GM10248 (cell line): ENCODE measurements around the gene COX8A.

Experiments used
- CTCF ChIA-PET: fragments of 300-600 bp; sonication (Branson Sonifier 250); formaldehyde crosslinking; extraction: SDS; loops from one replicate; lab custom pipeline; 2021; ENCODE audit warnings: antibody characterized with exemption; lab: Yijun Ruan, JAX
- POLR2A ChIA-PET: fragments of 350-650 bp; sonication (Branson Sonifier 250); formaldehyde crosslinking; extraction: SDS; loops from one replicate; lab custom pipeline; 2020; ENCODE audit warnings: antibody characterized with exemption; lab: Yijun Ruan, JAX
- DNase-seq: peaks from one replicate; pipeline ENCODE4 v3.0.0; 2012; ENCODE audit errors: extremely low spot score
- TF ChIP-seq, protein P1 (sequence below): IDR thresholded peaks from 2 replicates; pipeline ENCODE4 v1.5.1; 2012; ENCODE audit warnings: mild to moderate bottlenecking, low read depth; ENCODE audit errors: extremely low read depth, missing control alignments, control extremely low read depth

The COX8A gene

DNA sequence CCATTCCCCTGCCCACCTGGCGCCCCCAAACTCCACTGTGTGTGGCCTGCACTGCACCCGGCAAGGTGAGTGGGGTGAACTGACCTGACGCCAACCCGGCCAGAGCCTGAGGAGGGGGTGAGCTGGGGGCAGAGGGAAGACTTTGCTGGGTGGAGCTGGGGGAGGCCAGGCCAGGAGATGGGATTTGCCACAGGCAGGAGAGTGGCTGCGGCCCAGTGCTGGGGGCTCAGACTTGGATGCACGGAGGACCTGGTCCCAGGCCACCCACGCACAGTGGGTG, 43.5 kb downstream of the COX8A start:
- CTCF ChIA-PET = interaction anchor here (1.5 kb wide), 1 partner anchor 16 kb away, joined by 3 read pairs; no protein-coding TSS in a partner anchor
- POLR2A ChIA-PET = no interaction called here
- TF ChIP-seq, protein P1, sequence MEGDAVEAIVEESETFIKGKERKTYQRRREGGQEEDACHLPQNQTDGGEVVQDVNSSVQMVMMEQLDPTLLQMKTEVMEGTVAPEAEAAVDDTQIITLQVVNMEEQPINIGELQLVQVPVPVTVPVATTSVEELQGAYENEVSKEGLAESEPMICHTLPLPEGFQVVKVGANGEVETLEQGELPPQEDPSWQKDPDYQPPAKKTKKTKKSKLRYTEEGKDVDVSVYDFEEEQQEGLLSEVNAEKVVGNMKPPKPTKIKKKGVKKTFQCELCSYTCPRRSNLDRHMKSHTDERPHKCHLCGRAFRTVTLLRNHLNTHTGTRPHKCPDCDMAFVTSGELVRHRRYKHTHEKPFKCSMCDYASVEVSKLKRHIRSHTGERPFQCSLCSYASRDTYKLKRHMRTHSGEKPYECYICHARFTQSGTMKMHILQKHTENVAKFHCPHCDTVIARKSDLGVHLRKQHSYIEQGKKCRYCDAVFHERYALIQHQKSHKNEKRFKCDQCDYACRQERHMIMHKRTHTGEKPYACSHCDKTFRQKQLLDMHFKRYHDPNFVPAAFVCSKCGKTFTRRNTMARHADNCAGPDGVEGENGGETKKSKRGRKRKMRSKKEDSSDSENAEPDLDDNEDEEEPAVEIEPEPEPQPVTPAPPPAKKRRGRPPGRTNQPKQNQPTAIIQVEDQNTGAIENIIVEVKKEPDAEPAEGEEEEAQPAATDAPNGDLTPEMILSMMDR = no peak
- DNase-seq = no peak

DNA sequence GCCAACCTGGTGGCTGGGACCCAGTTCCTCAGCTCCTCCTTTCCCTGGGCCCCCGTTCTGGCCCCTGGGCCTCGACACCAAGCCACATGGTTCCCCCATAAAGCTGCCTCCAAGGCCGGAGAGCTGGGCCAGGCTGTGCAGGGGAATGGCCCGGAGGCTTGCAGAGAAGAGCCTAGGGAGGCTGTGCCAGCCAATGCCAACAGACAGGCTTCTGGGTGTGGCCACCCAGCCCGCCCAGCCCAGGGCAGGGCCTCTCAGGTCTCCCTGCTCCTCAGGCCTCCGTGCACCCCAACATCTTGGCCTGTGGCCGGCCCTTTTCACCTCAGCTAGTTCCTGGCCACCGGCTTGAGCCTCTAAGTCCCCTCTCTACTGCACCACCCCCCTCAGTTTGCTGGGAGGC, 43.9 kb downstream of the COX8A start:
- DNase-seq = no peak
- ChIA-PET POLR2A (no interaction called here), CTCF (interaction anchor here (1.5 kb wide), 1 partner anchor 16 kb away, joined by 3 read pairs; no protein-coding TSS in a partner anchor)
- TF ChIP-seq, protein P1 = no peak

DNA sequence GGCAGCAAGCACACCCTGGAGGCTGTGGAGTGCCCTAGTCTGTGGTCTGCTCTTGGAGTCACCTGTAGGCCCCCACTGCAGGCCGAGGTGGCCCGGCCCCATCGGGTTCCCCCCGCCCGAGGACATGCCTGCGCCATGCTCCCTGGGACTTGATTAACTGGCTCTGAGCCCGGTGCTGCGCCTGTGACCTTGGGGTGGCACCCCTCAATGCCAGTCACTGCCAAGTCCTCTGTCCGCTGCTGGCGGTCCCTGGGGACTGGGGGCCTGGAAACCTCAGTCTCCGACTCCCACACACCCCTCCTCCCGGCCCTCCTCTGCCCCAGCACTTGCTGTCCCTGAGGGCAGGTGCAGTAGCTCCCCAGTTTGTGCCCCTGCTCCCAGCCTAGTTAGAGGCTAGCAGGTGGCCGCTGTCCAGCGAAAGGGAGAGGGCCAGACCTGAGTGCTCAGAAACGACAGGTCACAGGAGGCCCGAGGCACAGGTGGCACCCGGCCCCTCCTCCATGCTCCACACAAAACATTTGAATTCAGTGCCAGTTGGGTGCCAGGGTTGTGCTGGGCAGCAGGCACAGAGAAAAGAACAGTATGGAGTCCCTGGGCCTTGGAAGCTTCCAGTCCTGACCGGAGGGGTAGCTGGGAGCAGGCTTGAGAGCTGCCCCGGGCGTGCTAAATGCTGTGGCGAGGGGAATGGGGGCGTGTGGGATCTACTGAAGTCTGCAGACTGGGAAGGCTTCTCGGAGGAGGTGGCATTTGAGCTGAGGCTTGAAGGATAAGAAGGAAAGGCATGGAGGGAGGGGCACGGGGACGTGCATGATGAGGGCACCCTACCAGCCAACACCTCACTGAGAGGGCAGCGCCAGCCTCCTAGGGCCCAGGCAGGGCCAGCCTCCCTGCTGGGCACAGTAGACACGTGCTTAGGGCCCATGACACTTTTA, 45.0 kb downstream of the COX8A start:
- DNase-seq = no peak
- TF ChIP-seq, protein P1 = no peak
- POLR2A ChIA-PET = interaction anchor here (0.5 kb wide), 1 partner anchor 1421 kb away, joined by 3 read pairs; no protein-coding TSS in a partner anchor
- CTCF ChIA-PET = interaction anchor here (1.5 to 2.0 kb wide), 3 partner anchors 17 to 133 kb away, joined by 3 to 5 read pairs (median 4); no protein-coding TSS in a partner anchor

DNA sequence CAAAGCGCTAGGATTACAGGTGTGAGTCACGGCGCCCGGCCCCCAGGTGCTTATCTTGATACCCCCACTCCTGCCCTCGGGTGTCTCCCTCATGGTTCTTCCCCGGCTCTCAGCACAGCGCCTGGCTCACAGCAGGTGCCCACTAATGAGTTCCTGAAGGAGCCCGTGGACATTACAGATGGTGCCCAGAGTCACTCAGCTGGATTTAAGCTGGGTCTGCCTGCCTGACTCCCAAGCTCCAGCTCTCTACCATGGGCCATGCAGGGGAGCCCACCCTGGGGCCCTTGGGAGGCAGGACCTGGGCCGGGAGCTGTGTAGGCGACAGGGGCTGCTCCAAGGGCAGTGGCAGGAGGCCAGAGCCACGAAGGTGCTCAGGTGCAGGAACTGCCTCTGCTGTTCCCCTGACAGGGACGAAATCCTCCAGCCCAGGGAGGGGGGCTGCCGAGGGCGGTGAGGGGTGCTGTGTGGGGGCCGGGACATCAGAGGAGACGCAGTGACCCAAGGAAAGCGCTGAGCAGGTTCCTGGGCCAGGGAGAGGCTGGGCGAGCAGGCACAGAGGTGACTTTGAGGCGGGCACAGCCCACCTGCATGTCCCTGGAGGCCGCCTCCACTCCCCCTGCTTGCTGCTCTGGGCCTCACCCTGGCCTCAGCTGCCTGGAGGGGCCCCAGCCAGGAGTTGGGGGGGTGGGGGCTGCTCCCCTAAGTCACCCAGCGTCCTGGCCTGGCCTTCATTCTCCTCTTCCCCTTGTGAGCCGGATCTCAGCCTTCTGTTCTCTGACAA, 46.7 kb downstream of the COX8A start:
- DNase-seq = no peak
- CTCF ChIA-PET = interaction anchor here (1.9 kb wide), 1 partner anchor 19 kb away, joined by 4 read pairs; no protein-coding TSS in a partner anchor
- TF ChIP-seq, protein P1 = no peak
- POLR2A ChIA-PET = no interaction called here

DNA sequence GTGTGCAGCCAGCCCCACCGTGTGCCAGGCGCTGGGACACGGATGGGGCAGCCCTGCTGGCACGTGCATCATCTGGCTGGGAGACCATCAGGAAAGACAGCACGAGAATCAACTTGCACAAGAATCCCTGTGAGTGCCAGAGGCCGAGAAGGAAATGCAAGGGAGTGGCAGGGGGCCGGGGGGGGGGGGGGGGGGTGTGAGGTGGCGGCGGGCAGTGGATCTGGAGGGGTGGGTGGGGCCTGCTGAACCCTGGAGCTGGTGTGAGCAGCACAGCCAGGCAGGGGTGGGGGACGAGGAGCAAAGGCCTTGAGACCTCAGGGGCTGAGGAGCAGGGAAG, 47.3 kb downstream of the COX8A start:
- ChIA-PET POLR2A (no interaction called here), CTCF (no interaction called here)
- TF ChIP-seq, protein P1 = no peak
- no peak for DNase-seq

DNA sequence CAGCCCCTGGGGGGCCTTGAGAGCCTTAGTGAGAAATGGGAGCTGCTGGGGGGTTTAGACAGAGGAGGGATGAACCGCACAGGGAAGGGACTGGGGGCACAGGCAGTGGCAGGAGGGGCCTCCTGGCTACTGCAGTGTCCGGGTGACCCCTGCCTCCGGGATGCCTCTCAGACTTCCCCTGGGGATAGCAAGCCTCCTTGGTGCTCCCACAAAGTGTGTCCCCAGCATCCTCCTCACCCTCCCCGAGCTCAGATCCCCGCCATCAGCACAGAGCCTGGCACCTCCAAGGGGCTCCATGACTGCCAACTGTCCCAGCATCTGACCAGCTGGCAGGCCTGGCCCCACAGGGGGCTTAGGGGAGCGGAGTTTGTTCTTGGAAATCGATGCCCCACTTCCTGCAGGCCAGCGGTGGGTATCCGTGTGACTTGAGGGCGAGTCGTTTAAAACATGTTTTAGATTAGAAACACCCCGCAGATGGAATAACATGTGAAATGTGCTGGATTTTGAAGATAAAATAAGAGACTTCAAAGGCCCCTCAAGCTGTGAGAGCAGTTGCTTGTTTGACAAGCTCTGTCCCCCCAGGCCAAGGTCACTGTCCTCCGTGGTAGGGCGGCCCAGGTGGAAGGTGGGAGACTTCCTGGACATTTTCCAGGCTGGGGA, 47.8 kb downstream of the COX8A start:
- ChIA-PET POLR2A (no interaction called here), CTCF (interaction anchor here (5.0 kb wide), 1 partner anchor 21 kb away, joined by 20 read pairs; no protein-coding TSS in a partner anchor)
- no peak for DNase-seq
- TF ChIP-seq, protein P1 = no peak
